Body of pancreas (tissue), 4 donors: ENCODE measurements around the gene RARA. TPM values are rescaled to one million over a fixed set of nuclear protein-coding genes. Genes with fewer than 3 reads are reported as not detected.

Source experiments
- ATAC-seq: fragments of 150-250 bp; one replicate; pipeline ENCODE4 v1.9.1; 2016
- DNase-seq, 4 donors: peaks; one replicate each; pipeline ENCODE4 v3.0.0-alpha.2; 2019
- H3K27ac ChIP-seq, 4 donors: fragments of 200-600 bp; sonication (generic); 1 replicate in 3 of 4; 2 replicates in 1 of 4; pipeline versions ENCODE4 v1.5.1 to v1.6.1; 2016 to 2019; ENCODE audit warnings: mild to moderate bottlenecking in 1 of 4, mixed read lengths in 1 of 4, moderate library complexity in 1 of 4
- H3K27me3 ChIP-seq, 2 donors: fragments of 200-600 bp; sonication (generic); one replicate each; pipeline ENCODE4 v1.6.0; 2016; ENCODE audit warnings: mild to moderate bottlenecking in 1 of 2
- H3K36me3 ChIP-seq, 2 donors: fragments of 200-600 bp; sonication (generic); replicated peaks in 1 of 2; 2 replicates each; pipeline ENCODE4 v1.5.1; 2016; ENCODE audit warnings: low read depth in 2 of 2; ENCODE audit not compliant: insufficient read depth in 1 of 2
- H3K4me1 ChIP-seq: fragments of 200-600 bp; sonication (generic); one replicate; pipeline ENCODE4 v1.6.0; 2016
- H3K4me3 ChIP-seq, 2 donors: fragments of 200-600 bp; sonication (generic); 1 replicate in 1 of 2; 2 replicates in 1 of 2; pipeline ENCODE4 v1.5.1; 2016 to 2019
- H3K9me3 ChIP-seq, 3 donors: fragments of 200-600 bp; sonication (generic); 1 replicate in 2 of 3; 2 replicates in 1 of 3; pipeline ENCODE4 v1.5.1; 2016
- CTCF ChIP-seq, 7 experiments: fragments of 450-650 bp in 4 of 7; fragments of 200-600 bp in 3 of 7; sonication (generic) in 3 of 7; IDR thresholded peaks; one replicate each; pipeline ENCODE4 v1.5.1; 2016 to 2019; ENCODE audit warnings: antibody characterized with exemption in 7 of 7
- POLR2A ChIP-seq, 3 donors: fragments of 450-650 bp; IDR thresholded peaks; one replicate each; pipeline ENCODE4 v1.6.1; 2016; ENCODE audit warnings: antibody characterized with exemption in 3 of 3, mild to moderate bottlenecking in 2 of 3
- WGBS, 2 donors: methylation state at CpG; one replicate each; pipeline ENCODE4 v1.1.5; 2017; 5-methylcytosine and 5-hydroxymethylcytosine counted together
- intact Hi-C: fragments of 100-400 bp; cut with DNase I; formaldehyde crosslinking; loops from one replicate; pipeline ENCODE4 v1.15.1; 2023
- total RNA-seq, 2 donors: library from RNA; depleted of rRNA; stranded (reverse); fragments of >200 nt; gene quantifications; one replicate each; pipeline ENCODE4 v1.1.0, GENCODE V29; 2016

The RARA gene
- total RNA-seq, result 10 to 100 TPM; 11.4 to 13.8 TPM

GRCh38 chr17:40309031-40309948, at the start of gene RARA:
TSS of gene RARA (plus strand) at chr17:40309180. CDS start at chr17:40331219, 22,039 bp downstream.
- peak; percentile 46 to 84 (median 64) for DNase-seq
- peaks cover 55% of the 10 kb centered on the region for H3K4me1 ChIP-seq
- H3K9me3 ChIP-seq, result no peaks in the 10 kb centered on the region
- H3K36me3 ChIP-seq, result no peaks in the 10 kb centered on the region
- H3K27ac ChIP-seq, result peak within 1 kb of the TSS; percentile 18 to 89 (median 76)
- H3K27me3 ChIP-seq, result no peaks in the 10 kb centered on the region
- 4 to 6% methylated on average over 15 to 20 of the region's 20 CpGs for WGBS, 2 donors
- TF ChIP-seq CTCF (IDR thresholded peaks at IDR 0.05) (no peak), POLR2A (IDR thresholded peaks at IDR 0.05) (peak in 2 of 3 donors; percentile 19 to 27)
- peak within 1 kb of the TSS; percentile 39 to 47 for H3K4me3 ChIP-seq
- peak; percentile 73 for ATAC-seq
- intact Hi-C loops, result no loop called here

GRCh38 chr17:40259505-40259904, 49.5 kb upstream of the RARA start:
- Histone ChIP-seq H3K36me3 (peaks cover 0 to 23% of the 10 kb centered on the region in 2 donors), H3K27me3 (no peaks in the 10 kb centered on the region), H3K27ac (no peak overlapping the region), H3K4me3 (no peak overlapping the region), H3K4me1 (no peaks in the 10 kb centered on the region), H3K9me3 (no peaks in the 10 kb centered on the region)
- WGBS, 2 donors, result 73 to 78% methylated on average over 2 of the region's 2 CpGs
- no peak for TF ChIP-seq POLR2A (IDR thresholded peaks at IDR 0.05)
- no peak for TF ChIP-seq CTCF (IDR thresholded peaks at IDR 0.05)
- ATAC-seq (no peak), DNase-seq (no peak)
- intact Hi-C loops, result no loop called here

- no peak for ATAC-seq
- DNase-seq, result no peak
- Histone ChIP-seq H3K36me3 (peaks cover 0 to 28% of the 10 kb centered on the region in 2 donors), H3K4me3 (no peak overlapping the region), H3K27ac (no peak overlapping the region), H3K9me3 (no peaks in the 10 kb centered on the region), H3K4me1 (no peaks in the 10 kb centered on the region), H3K27me3 (no peaks in the 10 kb centered on the region)
- intact Hi-C loops, result no loop called here
- 88 to 93% methylated on average over 7 of the region's 7 CpGs for WGBS, 2 donors
- TF ChIP-seq POLR2A (IDR thresholded peaks at IDR 0.05) (no peak), CTCF (IDR thresholded peaks at IDR 0.05) (no peak)
These were observed 48.5 kb upstream of the RARA start for GRCh38 chr17:40260528-40260927.

GRCh38 chr17:40264458-40265185, 44.4 kb upstream of the RARA start:
- intact Hi-C loops, result no loop called here
- no peak for TF ChIP-seq POLR2A (IDR thresholded peaks at IDR 0.05)
- no peak for TF ChIP-seq CTCF (IDR thresholded peaks at IDR 0.05)
- H3K4me1 ChIP-seq, result no peaks in the 10 kb centered on the region
- ATAC-seq, result no peak
- no peak overlapping the region for H3K4me3 ChIP-seq
- peaks cover 0 to 29% of the 10 kb centered on the region in 2 donors for H3K36me3 ChIP-seq
- H3K9me3 ChIP-seq, result no peaks in the 10 kb centered on the region
- no peak overlapping the region for H3K27ac ChIP-seq
- DNase-seq, result no peak
- WGBS, 2 donors, result 85 to 87% methylated on average over 9 to 21 of the region's 21 CpGs
- H3K27me3 ChIP-seq, result no peaks in the 10 kb centered on the region
